Retina (tissue), 1 donor: Measurements from ENCODE around the gene CUX1.
"Not testable (repeated sequence)": the region's sequence is repeated elsewhere in the genome, so short reads cannot be mapped to it uniquely, and the experiment has no call there.

ENCODE experiments used
- DNase-seq: peaks from one replicate; pipeline ENCODE4 v3.0.0-alpha.2; 2016

The CUX1 gene

GRCh38 chr7:101826081-101826835 is 8.8 kb downstream of the CUX1 start:
- DNase-seq: peak; percentile 39

- no peak for DNase-seq
These were observed 11.0 kb downstream of the CUX1 start for GRCh38 chr7:101828301-101829020.

- no peak for DNase-seq
These were observed 11.9 kb downstream of the CUX1 start for GRCh38 chr7:101829374-101829773.

GRCh38 chr7:101829821-101830220 is 12.4 kb downstream of the CUX1 start:
- DNase-seq: no peak

GRCh38 chr7:101831396-101831795 is 14.0 kb downstream of the CUX1 start:
- DNase-seq: not testable (repeated sequence)

GRCh38 chr7:101832205-101832631 is 14.8 kb downstream of the CUX1 start:
- no peak for DNase-seq

GRCh38 chr7:101832685-101833375 is 15.4 kb downstream of the CUX1 start:
- no peak for DNase-seq

GRCh38 chr7:101833799-101834198 is 16.4 kb downstream of the CUX1 start:
- no peak for DNase-seq

GRCh38 chr7:101835136-101835535 is 17.7 kb downstream of the CUX1 start:
- no peak for DNase-seq

- not testable (repeated sequence) for DNase-seq
These were observed 20.0 kb downstream of the CUX1 start for GRCh38 chr7:101837433-101837832.

- DNase-seq: no peak
These were observed 21.5 kb downstream of the CUX1 start for GRCh38 chr7:101838837-101839483.

- DNase-seq: no peak
These were observed 23.9 kb downstream of the CUX1 start for GRCh38 chr7:101841328-101841727.

GRCh38 chr7:101843293-101844271 is 26.2 kb downstream of the CUX1 start:
- DNase-seq: no peak

GRCh38 chr7:101845974-101846373 is 28.5 kb downstream of the CUX1 start:
- no peak for DNase-seq

- DNase-seq: no peak
These were observed 29.5 kb downstream of the CUX1 start for GRCh38 chr7:101846800-101847538.

GRCh38 chr7:101848208-101848951 is 31.0 kb downstream of the CUX1 start:
- DNase-seq: no peak

- not testable (repeated sequence) for DNase-seq
These were observed 31.9 kb downstream of the CUX1 start for GRCh38 chr7:101849314-101849713.

GRCh38 chr7:101852364-101852763 is 34.9 kb downstream of the CUX1 start:
- DNase-seq: not testable (repeated sequence)

- DNase-seq: no peak
These were observed 36.3 kb downstream of the CUX1 start for GRCh38 chr7:101853684-101854083.
